SK-N-SH (cell line): ENCODE measurements around the gene PCED1B. TPM values are rescaled to one million over a fixed set of nuclear protein-coding genes. Genes with fewer than 3 reads are reported as not detected.

ENCODE experiments used
- CTCF ChIA-PET: fragments of 300-600, 350-600 bp; formaldehyde crosslinking; extraction: SDS; loops from one replicate; lab custom pipeline; 2021; lab: Yijun Ruan, JAX
- POLR2A ChIA-PET: fragments of 350-600 bp; sonication (Branson Sonifier 250); formaldehyde crosslinking; extraction: SDS; loops from one replicate; lab custom pipeline; 2020; ENCODE audit warnings: antibody characterized with exemption, inconsistent platforms; lab: Yijun Ruan, JAX
- DNase-seq: peaks from one replicate; pipeline ENCODE4 v3.0.0; 2012
- H2AFZ ChIP-seq: fragments of 200-600 bp; sonication (generic); 2 replicates; pipeline ENCODE4 v1.8.1; 2016; ENCODE audit warnings: antibody characterized with exemption, mild to moderate bottlenecking, low read depth
- H3F3A ChIP-seq: fragments of 200-600 bp; sonication (generic); replicated peaks from 2 replicates; pipeline ENCODE3; 2016; ENCODE audit warnings: antibody characterized with exemption, mild to moderate bottlenecking; ENCODE audit not compliant: insufficient read depth
- H3K27ac ChIP-seq, 2 experiments: fragments of 200-500 bp in 1 of 2; fragments of 200-600 bp in 1 of 2; sonication (Bioruptor generic) in 1 of 2; sonication (generic), shearing (Covaris generic) in 1 of 2; 2 replicates each; pipeline versions ENCODE4 v1.5.1 to v1.6.1; 2014 to 2016; ENCODE audit warnings: low read depth in 2 of 2, inconsistent platforms in 1 of 2, low read length in 1 of 2, mild to moderate bottlenecking in 1 of 2, mixed read lengths in 1 of 2
- H3K27me3 ChIP-seq: fragments of 200-600 bp; sonication (generic), shearing (Covaris generic); 2 replicates; pipeline ENCODE4 v1.6.1; 2016; ENCODE audit warnings: mixed run types; ENCODE audit not compliant: insufficient read depth
- H3K36me3 ChIP-seq, 2 experiments: fragments of 200-500 bp in 1 of 2; fragments of 200-600 bp in 1 of 2; sonication (Bioruptor generic) in 1 of 2; sonication (generic) in 1 of 2; replicated peaks in 1 of 2; 2 replicates each; pipeline versions ENCODE3 to v1.5.1; 2014 to 2016; ENCODE audit warnings: low read length in 1 of 2, mild to moderate bottlenecking in 1 of 2; ENCODE audit not compliant: insufficient read depth in 2 of 2, control insufficient read depth in 1 of 2
- H3K4me1 ChIP-seq, 2 experiments: fragments of 200-500 bp in 1 of 2; fragments of 200-600 bp in 1 of 2; sonication (Bioruptor generic) in 1 of 2; sonication (generic), shearing (Covaris generic) in 1 of 2; 2 replicates each; pipeline versions ENCODE4 v1.5.1 to v1.6.1; 2014 to 2016; ENCODE audit warnings: low read depth in 1 of 2, low read length in 1 of 2, mixed run types in 1 of 2; ENCODE audit not compliant: insufficient read depth in 2 of 2, control insufficient read depth in 1 of 2
- H3K4me2 ChIP-seq: fragments of 200-600 bp; sonication (generic), shearing (Covaris generic); 2 replicates; pipeline ENCODE4 v1.6.1; 2017; ENCODE audit warnings: mixed run types
- H3K4me3 ChIP-seq, 2 experiments: fragments of 200-500 bp in 1 of 2; fragments of 200-600 bp in 1 of 2; sonication (Bioruptor generic) in 1 of 2; sonication (generic), shearing (Covaris generic) in 1 of 2; 2 replicates each; pipeline versions ENCODE4 v1.5.1 to v1.8.1; 2014 to 2016; ENCODE audit warnings: low read depth in 2 of 2, inconsistent platforms in 1 of 2, low read length in 1 of 2, mild to moderate bottlenecking in 1 of 2, mixed read lengths in 1 of 2, moderate library complexity in 1 of 2
- H3K79me2 ChIP-seq: fragments of 200-600 bp; sonication (generic); 2 replicates; pipeline ENCODE4 v1.8.1; 2017; ENCODE audit warnings: mild to moderate bottlenecking; ENCODE audit not compliant: insufficient read depth
- H3K9ac ChIP-seq: fragments of 200-600 bp; sonication (generic); 2 replicates; pipeline ENCODE4 v1.6.1; 2017; ENCODE audit warnings: mixed run types
- H3K9me2 ChIP-seq: fragments of 200-600 bp; sonication (generic); 2 replicates; pipeline ENCODE4 v1.6.1; 2017; ENCODE audit warnings: mixed run types
- H3K9me3 ChIP-seq: fragments of 200-600 bp; sonication (generic); 2 replicates; pipeline ENCODE4 v1.6.1; 2017; ENCODE audit warnings: mixed run types, mild to moderate bottlenecking, moderate library complexity
- H4K20me1 ChIP-seq: fragments of 200-600 bp; sonication (generic); 2 replicates; pipeline ENCODE4 v1.6.1; 2017; ENCODE audit warnings: mild to moderate bottlenecking, mixed run types; ENCODE audit not compliant: insufficient read depth
- EZH2phosphoT487 ChIP-seq: fragments of 200-600 bp; sonication (generic); IDR thresholded peaks from 2 replicates; pipeline ENCODE4 v1.6.1; 2017; ENCODE audit warnings: low read depth, mixed run types, mild to moderate bottlenecking, antibody characterized with exemption, moderate library complexity, borderline replicate concordance
- FOXM1 ChIP-seq: IDR thresholded peaks from 2 replicates; pipeline ENCODE4 v1.4.0; 2012; ENCODE audit warnings: low read depth, mild to moderate bottlenecking
- MAX ChIP-seq: IDR thresholded peaks from 2 replicates; pipeline ENCODE4 v1.4.0; 2012; ENCODE audit warnings: low read depth
- MXI1 ChIP-seq: IDR thresholded peaks from 2 replicates; pipeline ENCODE4 v1.6.1; 2012; ENCODE audit warnings: mild to moderate bottlenecking, low read depth, low read length, improper control_type of control experiment
- RXRA ChIP-seq: IDR thresholded peaks from 2 replicates; pipeline ENCODE4 v1.4.0; 2012; ENCODE audit warnings: low read depth, mild to moderate bottlenecking, borderline replicate concordance
- SMC3 ChIP-seq: IDR thresholded peaks from 2 replicates; pipeline ENCODE4 v1.6.1; 2012; ENCODE audit warnings: low read depth, low read length, improper control_type of control experiment
- WGBS: methylation state at CpG from one replicate; pipeline ENCODE4 v1.1.6; 2017; ENCODE audit warnings: low lambda C conversion rate; 5-methylcytosine and 5-hydroxymethylcytosine counted together
- polyA plus RNA-seq, 3 experiments: library from polyadenylated mRNA; depleted of rRNA; stranded (reverse); fragments of >200 nt; gene quantifications; 2 replicates each; pipeline ENCODE4 v1.2.3, GENCODE V29; 2012
- TF ChIP-seq, protein P1 (sequence below): IDR thresholded peaks from 2 replicates; pipeline ENCODE4 v1.4.0; 2012; ENCODE audit warnings: low read depth, borderline replicate concordance
- TF ChIP-seq, protein P2 (sequence below): fragments of 150-350 bp; IDR thresholded peaks from 2 replicates; pipeline ENCODE4 v1.6.1; 2016; ENCODE audit warnings: mild to moderate bottlenecking, low read depth, low read length

PCED1B gene
- polyA plus RNA-seq, 1 of the 3 experiments (the other 2 are of a cell fraction): 0.21 TPM

- H3K27ac ChIP-seq: no peak overlapping the region
- H3K79me2 ChIP-seq: no peaks in the 10 kb centered on the region
- H3K9me3 ChIP-seq: no peaks in the 10 kb centered on the region
- TF ChIP-seq, protein P1, sequence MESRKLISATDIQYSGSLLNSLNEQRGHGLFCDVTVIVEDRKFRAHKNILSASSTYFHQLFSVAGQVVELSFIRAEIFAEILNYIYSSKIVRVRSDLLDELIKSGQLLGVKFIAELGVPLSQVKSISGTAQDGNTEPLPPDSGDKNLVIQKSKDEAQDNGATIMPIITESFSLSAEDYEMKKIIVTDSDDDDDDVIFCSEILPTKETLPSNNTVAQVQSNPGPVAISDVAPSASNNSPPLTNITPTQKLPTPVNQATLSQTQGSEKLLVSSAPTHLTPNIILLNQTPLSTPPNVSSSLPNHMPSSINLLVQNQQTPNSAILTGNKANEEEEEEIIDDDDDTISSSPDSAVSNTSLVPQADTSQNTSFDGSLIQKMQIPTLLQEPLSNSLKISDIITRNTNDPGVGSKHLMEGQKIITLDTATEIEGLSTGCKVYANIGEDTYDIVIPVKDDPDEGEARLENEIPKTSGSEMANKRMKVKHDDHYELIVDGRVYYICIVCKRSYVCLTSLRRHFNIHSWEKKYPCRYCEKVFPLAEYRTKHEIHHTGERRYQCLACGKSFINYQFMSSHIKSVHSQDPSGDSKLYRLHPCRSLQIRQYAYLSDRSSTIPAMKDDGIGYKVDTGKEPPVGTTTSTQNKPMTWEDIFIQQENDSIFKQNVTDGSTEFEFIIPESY: no peak
- H3K36me3 ChIP-seq: no peaks in the 10 kb centered on the region
- ChIA-PET POLR2A (no interaction called here), CTCF (no interaction called here)
- H3K27me3 ChIP-seq: peaks cover 4% of the 10 kb centered on the region; the same call in 1 of the 2 replicates
- H3K4me1 ChIP-seq: no peaks in the 10 kb centered on the region
- no peak overlapping the region for H3K4me3 ChIP-seq
- no peak overlapping the region for H3K9ac ChIP-seq
- no peak for DNase-seq
- no peaks in the 10 kb centered on the region for H3K9me2 ChIP-seq
- WGBS: 28% methylated on average over 7 of the region's 7 CpGs
- no peak overlapping the region for H3K4me2 ChIP-seq
- H2AFZ ChIP-seq: no peak overlapping the region
- no peaks in the 10 kb centered on the region for H4K20me1 ChIP-seq
- no peaks in the 10 kb centered on the region for H3F3A ChIP-seq
These were observed 56.2 kb downstream of the PCED1B start for GRCh38 chr12:47135578-47135977.

DNA sequence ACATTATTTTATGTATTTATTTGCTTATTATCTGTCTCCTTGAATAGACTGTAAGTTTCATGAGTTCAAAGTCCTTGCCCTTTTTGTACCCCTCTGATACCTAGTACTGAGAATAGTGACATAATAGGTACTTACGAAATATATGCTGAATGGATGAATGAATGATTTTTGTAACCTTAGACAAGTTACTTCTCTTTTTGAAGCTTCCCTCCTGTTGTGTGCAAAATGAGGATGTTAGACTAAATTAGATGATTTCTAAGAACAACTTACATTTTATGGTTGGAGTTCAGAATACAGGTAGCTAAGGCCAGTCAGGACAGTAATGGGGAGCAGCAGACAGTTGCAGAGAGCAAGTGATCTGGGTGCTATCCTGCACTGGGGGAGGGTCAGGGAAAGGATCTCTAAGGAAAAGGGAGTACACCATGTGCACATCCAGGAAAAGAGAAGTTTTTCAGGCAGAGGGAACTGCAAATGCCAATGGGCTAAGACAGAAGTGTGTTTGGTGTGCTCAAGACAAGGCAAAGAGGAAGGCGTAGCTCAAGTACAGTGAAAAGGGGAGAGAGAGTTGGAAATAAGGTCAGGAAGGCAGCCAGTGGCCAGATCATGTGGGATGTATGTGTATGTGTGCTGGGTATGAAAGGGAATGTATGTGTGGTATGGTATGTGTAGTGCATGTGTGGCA lies 59.7 kb downstream of the PCED1B start:
- Histone ChIP-seq H3F3A (no peaks in the 10 kb centered on the region), H3K9me3 (no peaks in the 10 kb centered on the region), H3K9me2 (no peaks in the 10 kb centered on the region), H3K4me3 (no peak overlapping the region), H2AFZ (no peak overlapping the region), H3K36me3 (no peaks in the 10 kb centered on the region), H3K27me3 (no peaks in the 10 kb centered on the region), H4K20me1 (no peaks in the 10 kb centered on the region), H3K79me2 (no peaks in the 10 kb centered on the region), H3K9ac (no peak overlapping the region)
- POLR2A ChIA-PET: no interaction called here
- no peak for DNase-seq
- WGBS: 19% methylated on average over 2 of the region's 2 CpGs
- TF ChIP-seq RXRA (no peak), MXI1 (no peak), SMC3 (no peak), EZH2phosphoT487 (no peak), FOXM1 (no peak), MAX (no peak)
- TF ChIP-seq, protein P2, sequence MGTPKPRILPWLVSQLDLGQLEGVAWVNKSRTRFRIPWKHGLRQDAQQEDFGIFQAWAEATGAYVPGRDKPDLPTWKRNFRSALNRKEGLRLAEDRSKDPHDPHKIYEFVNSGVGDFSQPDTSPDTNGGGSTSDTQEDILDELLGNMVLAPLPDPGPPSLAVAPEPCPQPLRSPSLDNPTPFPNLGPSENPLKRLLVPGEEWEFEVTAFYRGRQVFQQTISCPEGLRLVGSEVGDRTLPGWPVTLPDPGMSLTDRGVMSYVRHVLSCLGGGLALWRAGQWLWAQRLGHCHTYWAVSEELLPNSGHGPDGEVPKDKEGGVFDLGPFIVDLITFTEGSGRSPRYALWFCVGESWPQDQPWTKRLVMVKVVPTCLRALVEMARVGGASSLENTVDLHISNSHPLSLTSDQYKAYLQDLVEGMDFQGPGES: no peak
- TF ChIP-seq, all 33 proteins: peak for 0
- H3K4me2 ChIP-seq: no peak overlapping the region
- H3K27ac ChIP-seq: no peak overlapping the region
- CTCF ChIA-PET: no interaction called here
- H3K4me1 ChIP-seq: no peaks in the 10 kb centered on the region
